ENCODE results near the gene CCDC102B.
"Not testable (repeated sequence)": the region's sequence is repeated elsewhere in the genome, so short reads cannot be mapped to it uniquely, and the experiment has no call there.

Gene CCDC102B

GRCh38 chr18:68893354-68893753 is 95.5 kb downstream of the CCDC102B start:
- in situ Hi-C loops (cut with MboI; ENCODE audit: low sequenced_read_pairs) = no loop called here

GRCh38 chr18:68897286-68897685 is 99.4 kb downstream of the CCDC102B start:
- in situ Hi-C loops (cut with MboI; ENCODE audit: low sequenced_read_pairs) = no loop called here

- in situ Hi-C loops (cut with MboI; ENCODE audit: low sequenced_read_pairs) = no loop called here
Measured at GRCh38 chr18:68909579-68909978, 111.7 kb downstream of the CCDC102B start.

GRCh38 chr18:68915061-68915460 is 117.2 kb downstream of the CCDC102B start:
- in situ Hi-C loops (cut with MboI; ENCODE audit: low sequenced_read_pairs) = no loop called here

- in situ Hi-C loops (cut with MboI; ENCODE audit: low sequenced_read_pairs) = no loop called here
Measured at GRCh38 chr18:68916734-68917133, 118.9 kb downstream of the CCDC102B start.

- in situ Hi-C loops (cut with MboI; ENCODE audit: low sequenced_read_pairs) = no loop called here
Measured at GRCh38 chr18:68918216-68918615, 120.3 kb downstream of the CCDC102B start.

- in situ Hi-C loops (cut with MboI; ENCODE audit: low sequenced_read_pairs) = no loop called here
Measured at GRCh38 chr18:68919900-68920299, 122.0 kb downstream of the CCDC102B start.

- in situ Hi-C loops (cut with MboI; ENCODE audit: low sequenced_read_pairs) = no loop called here
Measured at GRCh38 chr18:68922392-68922791, 124.5 kb downstream of the CCDC102B start.

- in situ Hi-C loops (cut with MboI; ENCODE audit: low sequenced_read_pairs) = no loop called here
Measured at GRCh38 chr18:68925268-68925667, 127.4 kb downstream of the CCDC102B start.

- in situ Hi-C loops (cut with MboI; ENCODE audit: low sequenced_read_pairs) = no loop called here
Measured at GRCh38 chr18:68928762-68929675, 131.1 kb downstream of the CCDC102B start.

GRCh38 chr18:68935686-68936085 is 137.8 kb downstream of the CCDC102B start:
- in situ Hi-C loops (cut with MboI; ENCODE audit: low sequenced_read_pairs) = no loop called here

- in situ Hi-C loops (cut with MboI; ENCODE audit: low sequenced_read_pairs) = no loop called here
Measured at GRCh38 chr18:68937029-68937599, 139.2 kb downstream of the CCDC102B start.

GRCh38 chr18:68940039-68940438 is 142.2 kb downstream of the CCDC102B start:
- in situ Hi-C loops (cut with MboI; ENCODE audit: low sequenced_read_pairs) = no loop called here

- in situ Hi-C loops (cut with MboI; ENCODE audit: low sequenced_read_pairs) = no loop called here
Measured at GRCh38 chr18:68940754-68941153, 142.9 kb downstream of the CCDC102B start.

GRCh38 chr18:68942230-68942629 is 144.3 kb downstream of the CCDC102B start:
- in situ Hi-C loops (cut with MboI; ENCODE audit: low sequenced_read_pairs) = no loop called here

- in situ Hi-C loops (cut with MboI; ENCODE audit: low sequenced_read_pairs) = not testable (repeated sequence)
Measured at GRCh38 chr18:68943861-68944260, 146.0 kb downstream of the CCDC102B start.

- in situ Hi-C loops (cut with MboI; ENCODE audit: low sequenced_read_pairs) = no loop called here
Measured at GRCh38 chr18:68944330-68944729, 146.4 kb downstream of the CCDC102B start.

GRCh38 chr18:68944826-68945225 is 146.9 kb downstream of the CCDC102B start:
- in situ Hi-C loops (cut with MboI; ENCODE audit: low sequenced_read_pairs) = no loop called here

- in situ Hi-C loops (cut with MboI; ENCODE audit: low sequenced_read_pairs) = no loop called here
Measured at GRCh38 chr18:68948622-68949021, 150.7 kb downstream of the CCDC102B start.

GRCh38 chr18:68954738-68955137 is 156.9 kb downstream of the CCDC102B start:
- in situ Hi-C loops (cut with MboI; ENCODE audit: low sequenced_read_pairs) = no loop called here

- in situ Hi-C loops (cut with MboI; ENCODE audit: low sequenced_read_pairs) = no loop called here
Measured at GRCh38 chr18:68956650-68957049, 158.8 kb downstream of the CCDC102B start.

- in situ Hi-C loops (cut with MboI; ENCODE audit: low sequenced_read_pairs) = no loop called here
Measured at GRCh38 chr18:68960355-68960754, 162.5 kb downstream of the CCDC102B start.

Data from HL-60/S4 treated with retinoic acid at 250 ng/mL for 4 days and 3 days (cell line).